NK-92 (cell line): ENCODE measurements around the gene MAVS.
"Not testable (repeated sequence)": the region's sequence is repeated elsewhere in the genome, so short reads cannot be mapped to it uniquely, and the experiment has no call there.

ENCODE experiments used
- DNase-seq: peaks from one replicate; lab custom pipeline; 2025; ENCODE audit not compliant: unreplicated experiment; lab: John Stamatoyannopoulos, UW

MAVS gene

DNA sequence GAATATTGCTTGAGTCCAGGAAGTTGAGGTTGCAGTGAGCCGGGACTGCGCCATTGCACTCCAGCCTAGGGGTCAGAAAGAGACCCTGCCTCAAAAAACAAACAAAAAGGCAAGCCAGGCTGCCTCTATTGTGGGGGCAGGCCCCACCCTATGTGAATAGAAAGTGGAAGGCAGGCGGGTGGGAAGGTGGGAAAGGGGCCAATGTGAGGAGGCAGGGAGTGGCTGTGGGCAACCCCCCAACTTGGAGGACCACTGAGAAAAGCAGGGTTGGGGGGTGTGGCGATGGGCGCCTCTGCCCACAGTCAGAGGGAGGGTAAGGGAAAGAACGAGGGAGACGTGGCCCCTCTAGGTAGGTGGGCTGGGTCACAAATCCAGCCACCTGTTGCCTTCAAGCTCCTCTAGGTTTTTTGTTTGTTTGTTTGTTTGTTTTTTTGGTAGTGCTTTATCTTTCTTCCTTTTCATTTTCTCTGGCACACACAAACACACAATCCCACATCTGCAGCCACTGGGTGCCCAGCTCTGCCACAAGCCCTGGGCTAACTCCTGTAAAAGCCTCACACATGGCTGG lies 31.6 kb upstream of the MAVS start:
- no peak for DNase-seq

DNA sequence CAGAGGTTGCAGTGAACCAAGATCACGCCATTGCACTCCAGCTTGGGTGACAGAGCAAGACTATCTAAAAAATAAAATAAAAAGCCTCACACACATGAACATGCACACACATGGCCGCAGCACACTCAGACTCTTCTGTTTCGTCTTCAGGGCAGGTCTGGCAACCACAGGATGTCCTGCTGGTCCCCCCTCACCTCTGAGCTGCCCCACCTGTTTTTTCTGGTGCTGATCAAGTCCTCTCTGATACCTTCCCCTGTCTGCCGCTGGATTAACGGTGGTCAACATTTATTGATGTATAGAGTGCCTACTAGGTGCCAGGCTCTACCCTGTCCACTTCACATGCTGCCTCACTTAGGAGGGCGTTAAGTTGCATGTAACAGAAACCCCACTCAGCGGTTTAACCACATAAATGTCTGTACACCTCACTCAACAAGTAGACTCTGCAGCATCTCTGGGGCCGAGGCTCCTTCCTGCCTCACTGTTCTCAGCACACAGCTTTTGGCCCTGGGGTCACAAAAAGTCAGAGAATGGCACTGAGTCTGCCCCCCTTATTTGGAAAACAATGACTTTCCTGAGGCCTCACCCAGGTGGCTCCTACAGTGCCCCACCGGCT lies 30.8 kb upstream of the MAVS start:
- no peak for DNase-seq

DNA sequence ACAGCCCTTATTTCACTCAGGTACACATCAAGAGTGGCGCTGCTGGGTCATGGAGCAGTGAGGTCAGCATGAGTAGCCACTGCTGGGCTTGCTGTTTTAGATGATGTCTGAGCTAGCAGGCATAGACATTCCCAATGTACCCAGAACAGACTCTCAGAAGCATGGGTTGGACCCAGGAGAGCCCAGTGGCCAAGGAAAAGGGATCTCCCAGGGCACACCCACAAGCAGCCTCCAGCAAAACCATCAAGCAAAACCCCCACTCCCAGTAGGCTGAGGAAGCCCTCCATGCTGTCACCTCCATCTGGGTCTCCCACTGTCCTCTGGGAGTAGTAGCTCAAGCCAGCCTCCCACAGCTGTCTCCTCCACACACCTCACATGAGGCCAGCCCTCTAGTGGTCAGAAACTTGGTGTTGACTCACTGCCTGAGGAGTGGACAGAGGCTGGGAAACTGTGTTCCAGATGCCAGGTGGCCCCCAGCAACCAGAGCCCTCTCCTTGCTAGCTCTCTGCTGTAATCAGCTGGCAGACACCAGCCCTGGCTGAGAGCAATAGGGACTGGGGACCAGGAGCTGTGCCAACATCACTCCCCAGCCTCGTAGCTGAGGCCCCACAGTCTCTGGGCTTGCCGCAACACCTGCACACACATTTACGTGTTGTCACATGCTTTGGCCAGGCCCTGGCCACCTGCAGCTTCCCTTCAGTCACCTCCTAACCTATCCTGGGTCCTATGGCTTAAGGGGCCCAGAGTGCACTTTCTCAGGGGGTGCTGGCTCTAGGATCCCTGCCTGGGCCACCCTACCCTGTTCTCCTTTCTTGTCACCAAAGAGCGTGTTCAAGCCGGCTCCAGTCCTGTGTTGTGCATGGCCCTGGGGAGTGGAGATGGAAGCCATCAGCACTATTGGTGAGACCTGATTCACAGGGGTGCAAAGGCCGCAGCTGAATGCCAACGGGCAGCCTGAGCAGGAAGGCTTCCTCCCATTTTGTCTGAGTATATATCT lies 28.2 kb upstream of the MAVS start:
- no peak for DNase-seq

DNA sequence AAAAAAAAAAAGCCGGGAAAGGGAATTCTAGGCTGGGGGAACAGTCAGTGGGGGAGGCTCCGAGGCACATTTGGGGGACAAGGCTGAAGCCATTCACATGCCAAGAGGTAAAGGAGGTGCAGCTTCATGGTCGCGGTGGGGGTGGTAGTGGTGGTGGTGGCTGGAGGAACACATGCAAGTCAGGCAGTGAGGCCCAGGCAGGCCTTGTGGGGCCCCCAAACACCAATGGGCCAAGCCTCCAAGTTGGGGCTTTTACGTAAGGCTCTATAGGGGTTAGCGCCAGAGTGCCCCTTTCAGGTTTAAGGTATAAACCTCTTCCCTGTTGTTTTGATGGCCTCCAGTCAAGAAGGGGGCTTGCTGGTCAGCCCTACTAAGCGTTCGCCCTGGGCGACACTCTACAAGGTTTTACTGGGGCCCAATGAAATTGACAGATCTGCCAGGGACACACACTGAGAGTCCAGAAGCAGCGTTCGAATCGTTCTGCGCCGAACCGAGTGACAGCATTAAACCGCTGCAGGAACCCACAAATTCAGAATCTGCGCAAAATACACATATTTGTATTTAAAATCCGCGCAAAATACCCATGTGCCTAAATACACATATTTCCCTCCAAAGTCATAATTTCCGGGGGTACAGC lies 27.1 kb upstream of the MAVS start:
- no peak for DNase-seq

DNA sequence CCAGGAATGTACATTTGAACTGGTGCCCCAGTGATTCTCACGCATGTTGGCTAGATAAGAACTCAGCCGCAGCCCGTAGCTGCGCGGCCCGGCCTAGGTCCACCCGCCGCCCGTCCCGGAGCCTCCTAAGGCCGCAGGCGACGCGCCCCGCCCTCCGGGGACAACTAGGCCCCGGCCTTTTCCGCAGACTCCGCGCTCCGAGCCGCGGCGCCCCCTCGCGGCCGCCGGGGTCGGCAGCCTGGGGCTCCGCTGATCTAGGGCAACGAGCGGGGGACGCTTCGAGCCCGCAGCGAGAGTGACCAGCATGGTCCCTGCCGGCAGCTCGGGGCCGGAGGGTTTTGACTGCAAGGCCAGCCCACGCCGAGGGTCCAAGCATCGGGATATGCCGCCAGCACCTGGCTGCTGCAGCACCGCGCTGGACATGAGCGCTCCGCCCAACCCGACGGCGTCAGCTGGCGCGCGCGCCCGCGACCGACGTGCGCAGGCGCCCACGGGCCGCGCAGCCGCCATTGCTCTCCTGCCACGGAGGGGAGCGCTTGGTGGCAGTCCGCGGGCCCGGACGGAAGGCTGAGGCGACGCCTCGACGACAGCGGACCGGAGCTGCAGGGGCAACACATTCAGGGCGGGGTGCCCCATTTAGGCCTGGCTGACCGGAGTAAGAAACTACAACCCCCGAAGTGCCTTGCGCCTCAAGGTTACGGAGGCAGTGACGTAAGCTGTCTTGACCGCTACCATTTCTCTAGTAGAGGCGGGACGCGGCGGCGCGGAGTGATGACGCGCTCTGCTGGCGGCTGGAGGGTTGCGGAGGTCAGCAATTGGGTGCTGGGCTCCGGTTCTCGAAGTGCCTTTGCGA lies 26.4 kb upstream of the MAVS start, which contains the start of gene AP5S1:
Gene AP5S1, plus strand, starts transcription at position 500 of the 853 bp plus-strand sequence. CDS start 1,571 bp downstream, outside the sequence.
- DNase-seq: peak; percentile 59

DNA sequence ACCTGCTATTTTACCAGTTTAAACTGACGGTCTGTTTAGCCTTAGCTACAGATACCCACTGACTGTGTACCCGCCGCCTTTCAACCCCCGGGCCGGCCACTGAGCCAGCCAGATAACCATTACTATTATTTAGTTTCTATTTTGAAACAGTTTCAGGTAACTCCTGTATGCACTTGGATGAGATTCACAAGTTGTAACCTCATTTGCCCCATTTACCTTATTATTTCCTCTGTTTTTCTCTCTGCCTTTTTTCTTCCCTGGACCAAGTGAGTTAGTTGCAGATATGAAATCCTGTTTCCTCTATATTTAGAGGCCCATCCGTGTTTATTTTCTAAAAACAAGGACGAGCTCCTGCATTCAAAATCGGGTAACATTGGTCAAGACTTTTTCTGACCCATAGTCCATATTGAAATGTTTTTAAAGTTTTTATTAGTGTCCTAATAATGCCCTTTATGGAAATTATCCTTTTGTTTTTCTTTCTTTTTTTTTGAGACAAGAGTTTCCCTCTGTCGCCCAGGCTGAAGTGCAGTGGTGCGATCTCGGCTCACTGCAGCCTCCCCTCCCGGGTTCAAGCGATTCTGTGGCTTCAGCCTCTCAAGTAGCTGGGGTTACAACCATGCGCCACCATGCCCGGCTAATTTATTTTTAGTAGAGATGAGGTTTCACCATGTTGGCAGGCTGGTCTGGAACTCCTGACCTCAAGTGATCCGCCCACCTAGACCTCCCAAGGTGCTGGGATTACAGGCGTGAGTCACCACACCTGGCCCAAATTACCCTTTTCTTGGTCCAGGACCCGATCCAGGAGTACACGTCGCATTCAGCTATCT lies 25.5 kb upstream of the MAVS start:
- DNase-seq: no peak

DNA sequence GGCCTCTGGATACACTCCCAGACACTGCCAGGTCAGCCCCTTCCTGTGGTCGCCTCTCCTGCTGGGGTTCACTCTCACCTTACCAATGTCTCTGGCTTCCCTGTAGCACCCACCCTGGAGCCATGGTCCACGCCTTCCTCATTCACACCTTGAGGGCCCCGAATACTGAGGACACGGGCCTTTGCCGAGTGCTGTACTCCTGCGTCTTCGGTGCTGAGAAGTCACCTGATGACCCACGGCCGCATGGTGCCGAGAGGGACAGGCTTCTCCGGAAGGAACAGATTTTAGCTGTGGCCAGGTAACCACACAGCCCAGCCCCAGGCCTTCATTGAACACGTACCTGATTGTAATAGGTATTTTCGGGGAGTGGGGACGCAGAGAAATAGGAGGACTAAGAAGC lies 24.6 kb upstream of the MAVS start:
- DNase-seq: no peak

DNA sequence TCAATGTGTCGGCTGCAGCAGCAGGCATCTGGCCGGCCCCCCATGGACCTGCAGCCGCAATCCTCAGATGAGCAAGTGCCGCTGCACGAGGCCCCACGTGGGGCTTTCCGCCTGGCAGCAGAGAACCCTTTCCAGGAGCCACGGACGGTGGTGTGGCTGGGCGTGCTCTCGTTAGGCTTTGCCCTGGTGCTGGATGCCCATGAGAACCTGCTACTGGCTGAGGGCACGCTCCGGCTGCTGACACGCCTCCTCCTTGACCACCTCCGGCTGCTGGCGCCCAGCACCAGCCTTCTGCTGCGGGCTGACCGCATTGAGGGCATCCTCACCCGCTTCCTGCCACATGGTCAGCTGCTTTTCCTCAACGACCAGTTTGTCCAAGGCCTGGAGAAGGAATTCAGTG lies 22.8 kb upstream of the MAVS start:
- no peak for DNase-seq

DNA sequence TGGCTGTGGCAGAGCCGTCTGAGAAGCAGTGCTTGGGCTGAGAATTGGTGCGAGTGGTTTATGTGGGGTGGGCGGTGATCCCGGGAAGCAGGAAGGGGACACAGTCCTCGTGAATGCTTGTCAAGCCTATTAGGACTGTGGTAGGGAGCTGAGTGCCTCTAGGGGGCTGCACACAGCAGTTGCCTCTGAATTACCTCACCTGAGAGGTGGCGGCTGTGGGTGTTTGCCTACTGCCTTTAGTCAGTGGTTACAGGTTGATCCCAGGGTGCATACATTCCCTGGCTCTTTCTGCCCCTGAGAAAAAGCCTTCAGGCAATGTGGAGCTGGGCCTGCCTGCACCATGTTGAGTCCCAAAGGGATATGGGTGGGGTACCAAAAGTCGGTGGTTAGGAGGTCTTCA lies 21.1 kb upstream of the MAVS start:
- no peak for DNase-seq

DNA sequence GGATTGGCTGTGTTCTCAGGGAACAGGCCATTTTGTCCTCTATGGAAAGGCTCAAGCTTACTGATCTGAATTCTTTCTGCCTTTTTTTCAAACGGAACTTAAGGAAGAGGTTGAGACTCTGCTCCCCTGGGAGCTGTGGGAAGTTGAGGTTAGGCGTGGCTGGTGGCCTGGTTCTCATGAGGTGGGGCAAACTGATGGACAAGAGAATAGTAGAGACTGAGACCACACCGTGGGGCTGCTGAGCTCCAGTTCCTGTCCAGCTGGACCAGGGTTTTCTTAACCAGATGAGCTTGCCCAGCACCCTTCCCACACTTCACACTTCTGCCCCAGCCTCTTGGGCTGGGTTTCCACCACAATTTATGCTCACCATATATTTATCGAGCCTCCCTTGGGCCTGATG lies 20.2 kb upstream of the MAVS start:
- DNase-seq: no peak

DNA sequence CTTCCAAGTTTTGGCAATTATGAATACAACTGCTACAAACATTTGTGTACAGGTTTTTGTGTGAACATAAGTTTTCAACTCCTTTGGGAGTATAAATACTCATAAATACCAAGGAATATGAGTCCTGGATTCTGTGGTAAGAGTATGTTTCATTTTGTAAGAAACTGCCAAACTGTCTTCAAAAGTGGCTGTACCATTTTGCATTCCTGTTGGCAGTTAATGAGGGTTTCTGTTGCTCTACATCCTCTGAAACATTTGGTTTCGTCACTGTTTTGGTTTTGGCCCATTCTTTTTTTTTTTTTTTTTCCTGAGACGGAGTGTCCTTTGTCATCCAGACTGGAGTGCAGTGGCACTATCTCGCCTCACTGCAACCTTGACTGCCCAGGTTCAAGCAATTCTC lies 17.8 kb upstream of the MAVS start:
- DNase-seq: no peak

DNA sequence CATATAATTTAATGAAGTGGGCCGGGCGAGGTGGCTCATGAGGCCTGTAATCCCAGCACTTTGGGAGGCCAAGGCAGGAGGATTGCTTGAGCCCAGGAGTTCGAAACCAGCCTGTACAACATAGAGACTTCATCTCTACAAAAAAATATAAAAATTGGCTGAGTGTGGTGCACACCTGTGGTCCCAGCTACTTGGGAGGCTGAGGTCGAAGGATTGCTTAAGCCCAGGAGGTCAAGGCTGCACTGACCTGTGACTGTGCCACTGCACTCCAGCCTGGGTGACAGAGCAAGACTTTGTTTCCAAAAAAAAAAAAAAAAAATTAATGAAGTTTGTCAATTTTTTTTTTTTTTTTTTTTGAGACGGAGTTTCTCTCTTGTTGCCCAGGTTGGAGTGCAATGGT lies 16.7 kb upstream of the MAVS start:
- not testable (repeated sequence) for DNase-seq

DNA sequence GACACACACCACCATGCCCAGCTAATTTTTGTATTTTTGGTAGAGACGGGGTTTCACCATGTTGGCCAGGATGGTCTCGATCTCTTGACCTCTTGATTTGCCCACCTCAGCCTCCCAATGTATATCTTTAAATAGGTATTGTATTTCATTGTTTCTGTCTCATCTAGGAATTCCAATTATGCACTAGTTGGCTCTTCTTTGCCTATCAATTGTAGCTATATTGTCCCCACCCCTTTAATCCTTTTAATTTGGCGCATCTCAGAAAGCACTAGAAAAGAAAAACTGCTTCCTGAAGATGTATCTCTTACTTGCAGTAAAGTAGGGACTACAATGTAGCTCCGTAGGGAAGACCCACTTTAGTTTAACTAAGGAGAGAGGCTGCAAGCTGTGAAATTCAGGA lies 10.5 kb upstream of the MAVS start:
- DNase-seq: no peak

DNA sequence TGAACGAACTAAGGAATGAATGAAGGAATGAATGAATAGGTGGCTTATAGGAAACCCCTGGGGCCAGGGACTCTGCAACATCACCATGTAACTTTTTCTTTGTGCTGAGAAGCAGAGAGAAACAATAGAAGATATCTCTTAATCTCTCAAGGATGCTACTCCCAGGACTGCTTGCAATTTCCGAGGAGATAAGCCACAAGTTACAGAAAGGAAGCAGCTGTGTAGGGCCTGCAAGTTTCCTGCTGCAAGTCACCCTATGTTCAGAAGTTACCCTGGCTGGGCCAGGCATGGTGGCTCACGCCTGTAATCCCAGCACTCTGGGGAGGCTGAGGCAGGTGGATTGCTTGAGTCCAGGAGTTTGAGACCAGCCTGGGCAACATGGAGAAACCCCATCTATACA lies 7.3 kb upstream of the MAVS start:
- no peak for DNase-seq

DNA sequence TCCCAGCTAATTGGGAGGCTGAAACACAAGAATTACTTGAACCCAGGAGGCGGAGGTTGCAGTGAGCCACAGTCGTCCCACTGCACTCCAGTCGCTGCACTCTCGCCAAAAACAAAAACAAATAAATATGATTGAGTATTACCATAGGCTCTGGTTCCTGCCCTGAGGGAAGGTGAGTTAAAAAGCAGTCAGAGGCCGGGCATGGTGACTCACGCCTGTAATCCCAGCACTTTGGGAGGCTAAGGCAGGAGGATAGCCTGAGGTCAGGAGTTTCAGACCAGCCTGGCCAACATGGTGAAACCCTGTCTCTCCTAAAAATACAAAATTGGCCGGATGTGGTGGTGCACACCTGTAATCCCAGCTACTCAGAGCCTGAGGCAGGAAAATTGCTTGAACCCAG lies 6.4 kb upstream of the MAVS start:
- not testable (repeated sequence) for DNase-seq

DNA sequence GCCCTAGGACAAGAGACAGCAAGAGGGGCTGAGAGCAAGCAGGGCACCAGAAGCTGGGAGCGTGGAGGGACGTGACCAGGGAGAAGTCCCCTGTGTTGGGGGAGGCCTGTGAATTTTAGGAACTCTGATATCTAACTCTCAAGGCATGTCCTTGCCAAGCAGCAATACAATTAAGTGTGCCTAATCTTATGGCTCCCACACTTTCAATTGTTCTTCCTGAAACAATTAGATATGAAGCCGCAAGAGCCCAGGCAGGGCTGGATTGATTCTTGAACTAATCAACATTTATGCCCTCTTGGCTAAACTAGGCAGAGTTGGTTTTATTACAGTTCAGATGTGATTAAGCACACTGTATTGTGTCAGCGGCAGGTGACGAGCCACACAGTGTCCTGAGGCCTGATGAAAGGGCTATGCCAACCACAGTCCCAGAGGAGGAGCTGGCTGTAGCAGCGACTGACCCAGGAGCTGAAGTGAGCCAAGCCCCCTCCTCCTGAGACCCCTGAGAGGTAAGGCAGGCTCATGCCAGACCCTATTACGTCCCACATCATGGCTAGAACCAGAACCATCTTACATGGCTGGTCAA lies 4.2 kb upstream of the MAVS start:
- no peak for DNase-seq

DNA sequence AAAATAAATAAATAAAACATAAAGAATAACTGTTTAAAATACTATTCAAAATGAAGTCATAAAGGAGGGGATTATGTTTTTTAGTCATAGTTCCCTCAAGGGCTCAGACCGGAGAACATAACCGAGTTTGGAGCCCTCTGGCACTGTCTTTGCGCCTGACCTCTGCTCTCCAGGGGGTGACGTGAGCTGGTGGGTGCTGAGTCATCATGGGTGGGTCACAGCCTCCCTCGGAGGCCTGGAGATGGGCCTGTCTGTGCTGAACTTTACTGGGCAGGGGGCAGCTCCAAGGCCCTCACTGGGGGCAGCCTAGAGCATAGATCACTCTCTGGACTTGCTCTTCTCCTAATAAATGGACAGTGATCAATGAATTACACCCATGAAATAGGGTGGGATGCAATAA lies 3.1 kb upstream of the MAVS start:
- DNase-seq: no peak

DNA sequence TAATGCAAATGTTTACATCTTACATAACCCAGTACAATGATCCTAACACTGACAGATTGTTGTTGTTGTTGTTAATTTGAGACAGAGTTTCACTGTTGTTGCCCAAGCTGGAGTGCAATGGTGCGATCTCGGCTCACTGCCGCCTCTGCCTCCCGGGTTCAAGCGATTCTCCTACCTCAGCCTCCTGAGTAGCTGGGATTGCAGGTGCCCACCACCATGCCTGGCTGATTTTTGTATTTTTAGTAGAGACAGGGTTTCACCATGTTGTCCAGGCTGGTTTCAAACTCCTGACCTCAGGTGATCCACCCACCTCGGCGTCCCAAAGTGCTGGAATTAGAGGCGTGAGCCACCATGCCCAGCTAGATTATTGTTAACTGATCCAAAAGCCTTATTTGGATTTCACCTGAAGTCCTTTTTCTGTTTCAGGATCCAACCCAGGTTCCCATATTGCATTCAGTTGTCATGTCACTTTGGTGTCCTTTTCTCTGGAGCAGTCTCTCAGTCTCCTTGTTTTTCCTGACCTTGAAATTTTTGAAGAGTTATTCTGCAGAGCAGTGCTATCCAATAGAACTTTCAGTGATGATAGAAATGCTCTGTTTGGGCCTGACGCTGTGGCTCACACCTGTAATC lies 2.5 kb upstream of the MAVS start:
- DNase-seq: not testable (repeated sequence)

DNA sequence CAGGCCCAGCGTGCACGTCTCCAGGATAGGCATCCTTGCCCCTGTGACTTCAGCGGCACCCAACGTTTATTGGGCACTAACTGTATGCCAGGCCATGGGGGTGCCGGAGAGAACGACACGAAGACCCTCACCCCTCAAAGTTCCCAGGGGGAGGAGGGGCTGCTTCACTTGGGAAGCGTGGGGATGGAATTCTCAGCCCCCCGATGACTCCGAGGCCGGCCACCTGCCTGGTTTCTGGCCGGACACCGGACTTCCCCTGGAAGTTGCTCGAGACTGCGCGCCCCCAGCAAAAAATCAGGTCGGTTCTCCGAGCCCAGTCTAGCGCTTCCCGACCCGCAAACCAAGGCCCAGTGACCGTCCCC lies 275 bp upstream of the MAVS start:
- DNase-seq: no peak
